Ascending aorta (tissue), 2 donors: Measurements from ENCODE around the gene BORA. TPM values are rescaled to one million over a fixed set of nuclear protein-coding genes. Genes with fewer than 3 reads are reported as not detected.
A peak's percentile ranks its signal among the peaks of the same experiment; 100 is the strongest.
"Not testable (repeated sequence)": the region's sequence is repeated elsewhere in the genome, so short reads cannot be mapped to it uniquely, and the experiment has no call there.

ENCODE experiments used
- DNase-seq, 2 donors: peaks; one replicate each; pipeline ENCODE4 v3.0.0-alpha.2; 2019; ENCODE audit warnings: low spot score in 2 of 2
- H3K27ac ChIP-seq, 2 donors: fragments of 200-600 bp; sonication (generic); one replicate each; pipeline ENCODE4 v1.5.1; 2016 to 2017; ENCODE audit warnings: mild to moderate bottlenecking in 1 of 2
- H3K27me3 ChIP-seq: fragments of 200-600 bp; sonication (generic); one replicate; pipeline ENCODE4 v1.5.1; 2017
- H3K36me3 ChIP-seq, 2 donors: fragments of 200-600 bp; sonication (generic); one replicate each; pipeline ENCODE4 v1.5.1; 2016
- H3K4me1 ChIP-seq, 2 donors: fragments of 200-600 bp; sonication (generic); one replicate each; pipeline ENCODE4 v1.5.1; 2016 to 2017; ENCODE audit warnings: mild to moderate bottlenecking in 1 of 2
- H3K4me3 ChIP-seq, 2 donors: fragments of 200-600 bp; sonication (generic); one replicate each; pipeline ENCODE4 v1.5.1; 2016 to 2017; ENCODE audit warnings: mild to moderate bottlenecking in 1 of 2
- H3K9me3 ChIP-seq, 2 donors: fragments of 200-600 bp; sonication (generic); one replicate each; pipeline ENCODE4 v1.5.1; 2016
- CTCF ChIP-seq, 3 experiments: fragments of 200-600 bp in 2 of 3; fragments of 450-650 bp in 1 of 3; sonication (generic) in 2 of 3; IDR thresholded peaks; one replicate each; pipeline ENCODE4 v1.5.1; 2016 to 2019; ENCODE audit warnings: antibody characterized with exemption in 3 of 3, mild to moderate bottlenecking in 1 of 3, moderate library complexity in 1 of 3
- intact Hi-C: fragments of 100-400 bp; cut with DNase I; formaldehyde crosslinking; loops from one replicate; pipeline ENCODE4 v1.15.1; 2023
- total RNA-seq: library from RNA; depleted of rRNA; stranded (reverse); fragments of >200 nt; gene quantifications from one replicate; pipeline ENCODE4 v1.1.0, GENCODE V29; 2016

The BORA gene
- total RNA-seq, 1 donor from 2014 or later: not detected

- H3K36me3 ChIP-seq: peaks cover 19 to 52% of the 10 kb centered on the region in 2 donors
- TF ChIP-seq CTCF (IDR thresholded peaks at IDR 0.05): no peak
- H3K27me3 ChIP-seq: no peaks in the 10 kb centered on the region
- H3K4me3 ChIP-seq: no peak overlapping the region
- DNase-seq: no peak
- H3K27ac ChIP-seq: no peak overlapping the region
- H3K4me1 ChIP-seq: no peaks in the 10 kb centered on the region
- intact Hi-C loops: no loop called here
- H3K9me3 ChIP-seq: peaks cover 0 to 9% of the 10 kb centered on the region in 2 donors
Measured at GRCh38 chr13:72716776-72717175, 10.9 kb upstream of the BORA start.

GRCh38 chr13:72726185-72726584, 1.5 kb upstream of the BORA start:
- DNase-seq, H3K27me3 ChIP-seq, H3K36me3 ChIP-seq, H3K27ac ChIP-seq, H3K9me3 ChIP-seq: not testable (repeated sequence)
- intact Hi-C loops: loop anchor here (2.0 kb wide), 1 partner anchor 333 kb away; the partner anchor contains the start of gene KLF5
- Histone ChIP-seq H3K4me1 (peaks cover 0 to 15% of the 10 kb centered on the region in 2 donors), H3K4me3 (peak overlapping the region in 1 of 2 donors; percentile 76)

- H3K27me3 ChIP-seq: no peaks in the 10 kb centered on the region
- intact Hi-C loops: loop anchor here (1.0 to 2.0 kb wide), 2 partner anchors 55 to 332 kb away; partner anchors contain the start of genes KLF5 and PIBF1
- DNase-seq: peak in 1 of 2 donors; percentile 66
- H3K27ac ChIP-seq: peak overlapping the region; percentile 12 to 51
- TF ChIP-seq CTCF (IDR thresholded peaks at IDR 0.05): no peak
- H3K4me3 ChIP-seq: peak overlapping the region; percentile 76 to 82
- peaks cover 0 to 15% of the 10 kb centered on the region in 2 donors for H3K4me1 ChIP-seq
- H3K9me3 ChIP-seq: no peaks in the 10 kb centered on the region
- H3K36me3 ChIP-seq: peaks cover 0 to 3% of the 10 kb centered on the region in 2 donors
Measured at GRCh38 chr13:72726726-72727416, 852 bp upstream of the BORA start.

GRCh38 chr13:72728290-72728605, 525 bp downstream of the BORA start:
- peaks cover 0 to 15% of the 10 kb centered on the region in 2 donors for H3K4me1 ChIP-seq
- no peaks in the 10 kb centered on the region for H3K9me3 ChIP-seq
- peaks cover 0 to 3% of the 10 kb centered on the region in 2 donors for H3K36me3 ChIP-seq
- DNase-seq: no peak
- peak overlapping the region; percentile 17 to 51 for H3K27ac ChIP-seq
- peak overlapping the region; percentile 76 to 82 for H3K4me3 ChIP-seq
- H3K27me3 ChIP-seq: no peaks in the 10 kb centered on the region
- no peak for TF ChIP-seq CTCF (IDR thresholded peaks at IDR 0.05)
- intact Hi-C loops: no loop called here

DNA sequence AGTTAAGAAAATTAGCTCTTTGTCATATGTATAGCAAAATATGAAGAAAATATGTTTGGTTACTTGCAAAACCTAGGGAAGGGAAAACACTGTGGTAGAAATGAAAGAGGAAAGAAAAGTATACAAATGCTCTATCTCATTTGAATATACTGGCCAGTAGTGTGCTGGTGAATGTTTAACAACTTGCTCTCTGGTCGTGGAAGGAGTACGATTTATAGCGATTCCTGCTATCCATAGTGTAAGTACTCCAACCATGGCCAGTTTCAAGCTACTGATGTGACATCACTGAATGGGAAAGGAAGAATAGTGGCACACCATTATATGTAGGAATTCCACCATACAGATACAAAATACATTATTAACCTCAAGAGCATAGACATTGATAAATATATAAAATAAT, 9.3 kb downstream of the BORA start:
- DNase-seq: no peak
- Histone ChIP-seq H3K9me3 (no peaks in the 10 kb centered on the region), H3K27me3 (no peaks in the 10 kb centered on the region), H3K4me1 (no peaks in the 10 kb centered on the region), H3K4me3 (no peak overlapping the region), H3K27ac (no peak overlapping the region), H3K36me3 (no peaks in the 10 kb centered on the region)
- intact Hi-C loops: no loop called here
- TF ChIP-seq CTCF (IDR thresholded peaks at IDR 0.05): no peak

GRCh38 chr13:72740015-72740414, 12.3 kb downstream of the BORA start:
- Histone ChIP-seq H3K36me3 (peaks cover under 1 to 3% of the 10 kb centered on the region in 2 donors), H3K4me1 (no peaks in the 10 kb centered on the region), H3K27me3 (no peaks in the 10 kb centered on the region), H3K4me3 (no peak overlapping the region), H3K27ac (no peak overlapping the region), H3K9me3 (no peaks in the 10 kb centered on the region)
- no peak for TF ChIP-seq CTCF (IDR thresholded peaks at IDR 0.05)
- DNase-seq: no peak
- intact Hi-C loops: no loop called here
